H1 (cell line): ENCODE measurements around the gene HPX. TPM values are rescaled to one million over a fixed set of nuclear protein-coding genes. Genes with fewer than 3 reads are reported as not detected.
"Not testable (repeated sequence)": the region's sequence is repeated elsewhere in the genome, so short reads cannot be mapped to it uniquely, and the experiment has no call there.

Experiments
- CTCF ChIA-PET: fragments of 300-600 bp; sonication (Branson Sonifier 250); formaldehyde crosslinking; loops from one replicate; lab custom pipeline; 2021; ENCODE audit not compliant: partially characterized antibody; lab: Charles Lee
- POLR2A ChIA-PET: fragments of 300-600 bp; sonication (Branson Sonifier 250); formaldehyde crosslinking; loops from one replicate; lab custom pipeline; 2021; ENCODE audit warnings: inconsistent platforms; ENCODE audit not compliant: partially characterized antibody; lab: Charles Lee
- DNase-seq, 2 experiments: peaks; one replicate each; pipeline versions ENCODE4 v3.0.0 to v3.0.0-alpha.2; 2010 to 2022; ENCODE audit warnings: low spot score in 2 of 2, low read depth in 1 of 2, mixed read lengths in 1 of 2
- FAIRE-seq: peaks from 2 replicates; lab custom pipeline; 2011; peaks lifted over from hg19 to GRCh38; lab: Jason Lieb, UNC
- H2AFZ ChIP-seq: 2 replicates; pipeline ENCODE4 v1.8.1; 2012; ENCODE audit warnings: low read length, inconsistent platforms
- H2AK5ac ChIP-seq: 2 replicates; pipeline ENCODE4 v1.6.1; 2013; ENCODE audit warnings: low read depth, low read length
- H2BK120ac ChIP-seq: replicated peaks from 2 replicates; pipeline ENCODE3; 2013; ENCODE audit warnings: low read depth, low read length, inconsistent platforms
- H2BK12ac ChIP-seq: 2 replicates; pipeline ENCODE4 v1.6.1; 2013; ENCODE audit warnings: low read depth, low read length
- H2BK15ac ChIP-seq: 2 replicates; pipeline ENCODE4 v1.6.1; 2013; ENCODE audit warnings: low read length
- H2BK20ac ChIP-seq: 2 replicates; pipeline ENCODE4 v1.6.1; 2013; ENCODE audit warnings: low read length
- H2BK5ac ChIP-seq: 2 replicates; pipeline ENCODE4 v1.6.1; 2013; ENCODE audit warnings: low read depth, low read length
- H3K14ac ChIP-seq: 2 replicates; pipeline ENCODE4 v1.6.1; 2013; ENCODE audit warnings: inconsistent platforms; ENCODE audit not compliant: insufficient read length
- H3K18ac ChIP-seq: 2 replicates; pipeline ENCODE4 v1.6.1; 2013; ENCODE audit warnings: low read length; ENCODE audit errors: extremely low read depth
- H3K23ac ChIP-seq: 2 replicates; pipeline ENCODE4 v1.6.1; 2013; ENCODE audit warnings: inconsistent platforms; ENCODE audit not compliant: insufficient read length
- H3K23me2 ChIP-seq: 2 replicates; pipeline ENCODE4 v1.6.1; 2013; ENCODE audit warnings: low read depth, low read length
- H3K27ac ChIP-seq: 2 replicates; pipeline ENCODE4 v1.6.1; 2011; ENCODE audit warnings: low read depth, low read length, inconsistent platforms
- H3K27me3 ChIP-seq, 4 experiments: replicated peaks in 1 of 4; 1 replicate in 1 of 4; 2 replicates in 3 of 4; pipeline versions ENCODE4 v1.6.1 to v1.8.1; 2011 to 2013; ENCODE audit warnings: low read length in 3 of 4, mild to moderate bottlenecking in 3 of 4, inconsistent platforms in 2 of 4, mixed read lengths in 2 of 4, moderate library complexity in 1 of 4; ENCODE audit not compliant: control insufficient read depth in 3 of 4, insufficient read depth in 3 of 4; ENCODE audit errors: extremely low read depth in 1 of 4
- H3K36me3 ChIP-seq, 4 experiments: 2 replicates each; pipeline versions ENCODE4 v1.6.1 to v1.8.1; 2011 to 2013; ENCODE audit warnings: mild to moderate bottlenecking in 4 of 4, low read length in 3 of 4, moderate library complexity in 2 of 4, control low read depth in 1 of 4, inconsistent platforms in 1 of 4; ENCODE audit not compliant: insufficient read depth in 4 of 4, control insufficient read depth in 2 of 4
- H3K4ac ChIP-seq: replicated peaks from 2 replicates; pipeline ENCODE3; 2013; ENCODE audit warnings: low read length, low read depth, mixed read lengths, inconsistent platforms; ENCODE audit not compliant: insufficient read length
- H3K4me1 ChIP-seq, 4 experiments: replicated peaks in 1 of 4; 1 replicate in 1 of 4; 2 replicates in 3 of 4; pipeline versions ENCODE4 v1.6.1 to v1.8.1; 2011 to 2013; ENCODE audit warnings: low read length in 3 of 4, inconsistent platforms in 2 of 4, mixed read lengths in 1 of 4; ENCODE audit not compliant: insufficient read depth in 4 of 4, control insufficient read depth in 3 of 4
- H3K4me2 ChIP-seq, 2 experiments: 2 replicates each; pipeline versions ENCODE4 v1.6.1 to v1.8.1; 2011 to 2013; ENCODE audit warnings: low read depth in 2 of 2, low read length in 2 of 2, control low read depth in 1 of 2, inconsistent platforms in 1 of 2, mild to moderate bottlenecking in 1 of 2; ENCODE audit not compliant: insufficient read depth in 1 of 2
- H3K4me3 ChIP-seq, 4 experiments: fragments of 200-600, 300-600 bp in 1 of 4; sonication (generic), shearing (Covaris generic), sonication (Bioruptor Twin) in 1 of 4; 2 replicates each; pipeline versions ENCODE4 v1.5.1 to v1.8.1; 2011 to 2016; ENCODE audit warnings: low read length in 4 of 4, low read depth in 3 of 4, control low read depth in 2 of 4, inconsistent platforms in 2 of 4, mild to moderate bottlenecking in 2 of 4, mixed read lengths in 1 of 4, moderate library complexity in 1 of 4; ENCODE audit not compliant: insufficient read depth in 2 of 4; ENCODE audit errors: extremely low read depth in 1 of 4
- H3K56ac ChIP-seq: replicated peaks from 2 replicates; pipeline ENCODE3; 2013; ENCODE audit warnings: low read depth, mild to moderate bottlenecking, mixed read lengths, low read length, inconsistent platforms; ENCODE audit not compliant: insufficient read length
- H3K79me1 ChIP-seq: 2 replicates; pipeline ENCODE4 v1.6.1; 2013; ENCODE audit warnings: low read depth, low read length, control low read depth
- H3K79me2 ChIP-seq, 2 experiments: 2 replicates each; pipeline versions ENCODE4 v1.6.1 to v1.8.1; 2012 to 2013; ENCODE audit warnings: low read length in 2 of 2, mild to moderate bottlenecking in 2 of 2, inconsistent platforms in 1 of 2; ENCODE audit not compliant: insufficient read depth in 2 of 2, control insufficient read depth in 1 of 2
- H3K9ac ChIP-seq, 4 experiments: replicated peaks in 1 of 4; 1 replicate in 1 of 4; 2 replicates in 3 of 4; pipeline versions ENCODE4 v1.6.1 to v1.8.1; 2011 to 2013; ENCODE audit warnings: low read depth in 3 of 4, low read length in 3 of 4, control low read depth in 2 of 4, mild to moderate bottlenecking in 2 of 4, moderate library complexity in 2 of 4, inconsistent platforms in 1 of 4; ENCODE audit errors: extremely low read depth in 1 of 4
- H3K9me3 ChIP-seq, 2 experiments: 2 replicates each; pipeline versions ENCODE4 v1.6.1 to v1.8.1; 2012 to 2013; ENCODE audit warnings: mild to moderate bottlenecking in 2 of 2, moderate library complexity in 2 of 2, control low read depth in 1 of 2, inconsistent platforms in 1 of 2, low read depth in 1 of 2, low read length in 1 of 2, mixed read lengths in 1 of 2; ENCODE audit not compliant: insufficient read depth in 2 of 2
- H4K20me1 ChIP-seq, 2 experiments: replicated peaks in 1 of 2; 2 replicates each; pipeline versions ENCODE3 to v1.8.1; 2011 to 2013; ENCODE audit warnings: inconsistent platforms in 2 of 2, low read length in 2 of 2, mild to moderate bottlenecking in 1 of 2; ENCODE audit not compliant: insufficient read depth in 2 of 2, control insufficient read depth in 1 of 2
- H4K5ac ChIP-seq: 2 replicates; pipeline ENCODE4 v1.6.1; 2013; ENCODE audit warnings: low read length, low read depth, mixed read lengths, inconsistent platforms; ENCODE audit not compliant: insufficient read length
- H4K8ac ChIP-seq: 2 replicates; pipeline ENCODE4 v1.8.0; 2013; ENCODE audit warnings: mild to moderate bottlenecking, moderate library complexity, low read length, inconsistent platforms; ENCODE audit not compliant: insufficient read depth; ENCODE audit errors: extremely low read depth
- H4K91ac ChIP-seq: replicated peaks from 2 replicates; pipeline ENCODE3; 2013; ENCODE audit warnings: low read length, mixed read lengths, inconsistent platforms; ENCODE audit not compliant: insufficient read length
- WGBS, 2 experiments: shearing (Covaris generic) in 1 of 2; methylation state at CpG; one replicate each; pipeline versions ENCODE4 v1.1.6 to v1.1.7; 2013 to 2015; ENCODE audit warnings: low lambda C conversion rate in 2 of 2, mixed read lengths in 2 of 2, inconsistent platforms in 1 of 2, low coverage in 1 of 2, missing lambda C conversion rate in 1 of 2; ENCODE audit not compliant: insufficient replicate concordance in 2 of 2, insufficient coverage in 1 of 2, insufficient read length in 1 of 2; ENCODE audit errors: extremely low coverage in 1 of 2, missing lambda C conversion rate in 1 of 2; 5-methylcytosine and 5-hydroxymethylcytosine counted together
- polyA plus RNA-seq, 7 experiments: library from polyadenylated mRNA; depleted of rRNA in 3 of 7; stranded (reverse) in 5 of 7; unstranded in 2 of 7; fragments of >200 nt in 5 of 7; fragments of 200-250 nt in 2 of 7; gene quantifications; 1 replicate in 5 of 7; 2 replicates in 1 of 7; 4 replicates in 1 of 7; pipeline versions ENCODE4 v1.2.1 to v1.2.3, GENCODE V29; 2011 to 2013; ENCODE audit warnings: missing spikeins in 2 of 7, mixed read lengths in 2 of 7
- total RNA-seq: library from RNA; stranded (reverse); fragmentation: NEBNext Ultra II Directional; extraction: Animal tissue kit (Norgen Biotek cat#: 25700); gene quantifications from 2 replicates; pipeline ENCODE4 v1.2.1, GENCODE V29; 2021

The HPX gene
- total and polyA plus RNA-seq, 2 of the 8 experiments (the other 6 are each of a cell fraction or from before 2014, with no cell fraction given), result 0.80 to 0.97 TPM

DNA sequence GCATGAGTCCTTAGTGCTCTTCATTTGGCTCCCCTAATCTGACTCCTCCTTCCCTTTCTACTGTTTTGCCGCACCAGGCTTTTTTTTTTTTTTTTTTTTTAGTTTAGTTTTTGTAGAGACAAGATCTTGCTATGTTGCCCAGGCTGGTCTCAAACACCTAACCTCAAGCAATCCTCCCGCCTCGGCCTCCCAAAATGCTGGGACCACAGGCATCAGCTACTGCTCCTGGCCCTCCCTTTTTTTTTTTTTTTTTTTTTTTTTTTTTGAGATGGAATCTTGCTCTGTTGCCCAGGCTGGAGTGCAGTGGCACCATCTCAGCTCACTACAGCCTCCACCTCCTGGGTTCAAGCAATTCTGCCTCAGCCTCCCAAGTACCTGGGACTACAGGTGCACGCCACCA is 48.5 kb downstream of the HPX start:
- H2BK120ac ChIP-seq, H2BK15ac ChIP-seq, H3K56ac ChIP-seq, H4K91ac ChIP-seq, H2AK5ac ChIP-seq, H3K9me3 ChIP-seq, FAIRE-seq, H3K9ac ChIP-seq, H3K4me1 ChIP-seq, H4K8ac ChIP-seq, POLR2A ChIA-PET, H3K27ac ChIP-seq, H4K5ac ChIP-seq, H2AFZ ChIP-seq, H3K23ac ChIP-seq, H2BK20ac ChIP-seq, H4K20me1 ChIP-seq, H3K27me3 ChIP-seq, DNase-seq, H3K18ac ChIP-seq, H3K4me3 ChIP-seq, H2BK12ac ChIP-seq, H3K14ac ChIP-seq, H3K79me1 ChIP-seq, H2BK5ac ChIP-seq, H3K36me3 ChIP-seq, H3K4me2 ChIP-seq, H3K79me2 ChIP-seq, H3K4ac ChIP-seq, H3K23me2 ChIP-seq: not testable (repeated sequence)
- 87% methylated on average over 3 of the region's 4 CpGs; no CpG with 5 or more reads in 1 of the 2 experiments for WGBS, 2 experiments
- CTCF ChIA-PET, result interaction anchor here (0.7 to 7.7 kb wide), 12 partner anchors 9 to 179 kb away, joined by 3 to 59 read pairs (median 4); partner anchors contain the start of genes APBB1 and HPX
